PC-3 (cell line): ENCODE data around the gene ZCCHC24. TPM values are rescaled to one million over a fixed set of nuclear protein-coding genes. Genes with fewer than 3 reads are reported as not detected.

Experiments used
- ATAC-seq: fragments of 200-7000 bp; cut with Tn5 transposase; 2 replicates; pipeline ENCODE4 v1.9.1; 2020; ENCODE audit warnings: mild to moderate bottlenecking, moderate library complexity
- BruUV-seq: library from RNA; stranded (reverse); fragments of 400-500 nt; replicated peaks from 2 replicates; lab custom pipeline; 2021; lab: Mats Ljungman, UMichigan
- CTCF ChIA-PET: fragments of 300-600 bp; sonication (Branson Sonifier 250); formaldehyde crosslinking; loops from one replicate; lab custom pipeline; 2022; ENCODE audit warnings: antibody characterized with exemption; lab: Charles Lee
- POLR2A ChIA-PET: fragments of 300-600 bp; sonication (Branson Sonifier 250); formaldehyde crosslinking; loops from one replicate; lab custom pipeline; 2022; ENCODE audit warnings: antibody characterized with exemption; ENCODE audit not compliant: unreplicated experiment; lab: Charles Lee
- DNase-seq: peaks from one replicate; pipeline ENCODE4 v3.0.0-alpha.2; 2015
- H2AFZ ChIP-seq: fragments of 300-600 bp; sonication (generic); 2 replicates; pipeline ENCODE4 v1.6.0; 2016; ENCODE audit warnings: antibody characterized with exemption, low read length
- H3F3A ChIP-seq: fragments of 300-600 bp; sonication (generic); one replicate; pipeline ENCODE4 v1.6.0; 2017; ENCODE audit warnings: antibody characterized with exemption, low read length, control low read depth, mild to moderate bottlenecking; ENCODE audit not compliant: unreplicated experiment
- H3K27ac ChIP-seq: fragments of 300-600 bp; sonication (generic); 2 replicates; pipeline ENCODE4 v1.5.1; 2016; ENCODE audit warnings: mild to moderate bottlenecking, low read length
- H3K27me3 ChIP-seq: fragments of 300-600 bp; sonication (generic); 2 replicates; pipeline ENCODE4 v1.6.1; 2016; ENCODE audit warnings: low read length, mixed read lengths
- H3K36me3 ChIP-seq: fragments of 300-600 bp; sonication (generic); 2 replicates; pipeline ENCODE4 v1.6.1; 2016; ENCODE audit warnings: low read depth, mixed run types, low read length, mixed read lengths
- H3K4me1 ChIP-seq: fragments of 300-600 bp; sonication (generic); 2 replicates; pipeline ENCODE4 v1.5.1; 2016; ENCODE audit warnings: low read length; ENCODE audit not compliant: insufficient read depth
- H3K4me2 ChIP-seq: fragments of 300-600 bp; sonication (generic); 2 replicates; pipeline ENCODE4 v1.6.0; 2016; ENCODE audit warnings: low read length
- H3K4me3 ChIP-seq: fragments of 300-600 bp; sonication (generic); 2 replicates; pipeline ENCODE4 v1.5.1; 2016; ENCODE audit warnings: mild to moderate bottlenecking, low read length, mixed read lengths
- H3K79me2 ChIP-seq: fragments of 300-600 bp; sonication (generic); 2 replicates; pipeline ENCODE4 v1.6.1; 2017; ENCODE audit warnings: low read length, mixed read lengths
- H3K9ac ChIP-seq: fragments of 300-600 bp; sonication (generic); 2 replicates; pipeline ENCODE4 v1.6.0; 2016; ENCODE audit warnings: mild to moderate bottlenecking, low read length
- H3K9me2 ChIP-seq: fragments of 300-600 bp; sonication (generic); replicated peaks from 2 replicates; pipeline ENCODE4 v1.6.1; 2016; ENCODE audit warnings: mixed run types, low read length, mixed read lengths
- H3K9me3 ChIP-seq: fragments of 300-600 bp; sonication (generic); 2 replicates; pipeline ENCODE4 v1.6.1; 2016; ENCODE audit warnings: low read length, mixed read lengths
- H4K20me1 ChIP-seq: fragments of 300-600 bp; sonication (generic); 2 replicates; pipeline ENCODE4 v1.6.1; 2016; ENCODE audit warnings: low read length, mixed read lengths
- EZH2 ChIP-seq: fragments of 300-600 bp; sonication (generic); IDR thresholded peaks from one replicate; pipeline ENCODE4 v1.6.1; 2017; ENCODE audit warnings: antibody characterized with exemption, mild to moderate bottlenecking, low read length; ENCODE audit not compliant: unreplicated experiment
- EZH2phosphoT487 ChIP-seq: fragments of 300-600 bp; sonication (generic); IDR thresholded peaks from 2 replicates; pipeline ENCODE4 v1.6.1; 2018; ENCODE audit warnings: mild to moderate bottlenecking, antibody characterized with exemption, low read length, borderline replicate concordance
- intact Hi-C: fragments of 100-400 bp; cut with micrococcal nuclease; formaldehyde crosslinking; loops from 2 replicates; pipeline ENCODE4 v1.9.0; 2023
- total RNA-seq: library from RNA; depleted of rRNA; stranded (reverse); fragments of >200 nt; gene quantifications from 2 replicates; pipeline ENCODE4 v1.2.3, GENCODE V29; 2014
- TF ChIP-seq, protein P1 (sequence below): fragments of 300-600 bp; sonication (generic); conservative IDR thresholded peaks from 2 replicates; pipeline ENCODE4 v1.5.1; 2017; ENCODE audit warnings: antibody characterized with exemption, low read depth, mild to moderate bottlenecking, low read length

ZCCHC24 gene
- total RNA-seq, 1 experiment from 2014 or later: 32.9 TPM

DNA sequence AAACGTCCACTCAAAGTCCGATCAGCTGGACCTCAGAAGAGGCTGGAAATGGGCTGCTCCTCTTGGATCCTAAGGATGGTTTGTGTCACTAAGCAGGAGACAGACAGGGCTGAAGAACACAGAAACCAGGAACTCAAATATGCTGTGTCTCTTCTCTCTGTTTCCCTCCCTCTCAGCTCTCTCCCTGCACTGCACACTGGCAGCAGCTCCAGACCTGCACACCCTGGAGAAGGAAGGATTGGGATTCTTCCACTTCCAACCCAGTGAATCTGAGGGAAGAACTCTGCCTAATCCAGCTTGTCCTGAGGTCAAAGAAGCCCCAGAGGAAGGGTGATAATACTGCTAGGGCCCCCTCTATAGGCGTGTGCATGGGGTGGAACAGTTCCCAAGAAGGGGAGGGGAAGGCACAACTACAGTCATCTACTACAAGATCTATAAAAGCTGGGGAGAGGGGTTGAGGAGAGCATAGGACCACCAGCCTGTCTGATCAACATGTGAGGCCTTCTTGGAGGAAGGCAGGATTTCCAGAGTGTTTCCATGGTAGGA is 22.7 kb upstream of the ZCCHC24 start:
- ChIA-PET CTCF (interaction anchor here (0.5 to 2.3 kb wide), 30 partner anchors 8 to 505 kb away, joined by 3 to 68 read pairs (median 6); partner anchors contain the start of gene ZCCHC24), POLR2A (interaction anchor here (0.7 kb wide), 1 partner anchor 76 kb away, joined by 3 read pairs; no protein-coding TSS in a partner anchor)
- no TSS peak for BruUV-seq
- Histone ChIP-seq H3K27ac (no peak overlapping the region), H3K79me2 (no peaks in the 10 kb centered on the region), H3K9ac (no peak overlapping the region), H3K27me3 (no peaks in the 10 kb centered on the region), H3K4me2 (no peak overlapping the region), H3K9me2 (no peaks in the 10 kb centered on the region), H3K9me3 (no peaks in the 10 kb centered on the region), H3K36me3 (no peaks in the 10 kb centered on the region), H2AFZ (peak overlapping the region; percentile 21), H3F3A (no peaks in the 10 kb centered on the region), H3K4me3 (no peak overlapping the region), H3K4me1 (no peaks in the 10 kb centered on the region), H4K20me1 (no peaks in the 10 kb centered on the region)
- DNase-seq (no peak), ATAC-seq (peak; percentile 11)
- intact Hi-C loops: no loop called here
- TF ChIP-seq EZH2 (no peak), EZH2phosphoT487 (no peak)
- TF ChIP-seq, protein P1, sequence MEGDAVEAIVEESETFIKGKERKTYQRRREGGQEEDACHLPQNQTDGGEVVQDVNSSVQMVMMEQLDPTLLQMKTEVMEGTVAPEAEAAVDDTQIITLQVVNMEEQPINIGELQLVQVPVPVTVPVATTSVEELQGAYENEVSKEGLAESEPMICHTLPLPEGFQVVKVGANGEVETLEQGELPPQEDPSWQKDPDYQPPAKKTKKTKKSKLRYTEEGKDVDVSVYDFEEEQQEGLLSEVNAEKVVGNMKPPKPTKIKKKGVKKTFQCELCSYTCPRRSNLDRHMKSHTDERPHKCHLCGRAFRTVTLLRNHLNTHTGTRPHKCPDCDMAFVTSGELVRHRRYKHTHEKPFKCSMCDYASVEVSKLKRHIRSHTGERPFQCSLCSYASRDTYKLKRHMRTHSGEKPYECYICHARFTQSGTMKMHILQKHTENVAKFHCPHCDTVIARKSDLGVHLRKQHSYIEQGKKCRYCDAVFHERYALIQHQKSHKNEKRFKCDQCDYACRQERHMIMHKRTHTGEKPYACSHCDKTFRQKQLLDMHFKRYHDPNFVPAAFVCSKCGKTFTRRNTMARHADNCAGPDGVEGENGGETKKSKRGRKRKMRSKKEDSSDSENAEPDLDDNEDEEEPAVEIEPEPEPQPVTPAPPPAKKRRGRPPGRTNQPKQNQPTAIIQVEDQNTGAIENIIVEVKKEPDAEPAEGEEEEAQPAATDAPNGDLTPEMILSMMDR: no peak; the same call in 1 of the 2 replicates

DNA sequence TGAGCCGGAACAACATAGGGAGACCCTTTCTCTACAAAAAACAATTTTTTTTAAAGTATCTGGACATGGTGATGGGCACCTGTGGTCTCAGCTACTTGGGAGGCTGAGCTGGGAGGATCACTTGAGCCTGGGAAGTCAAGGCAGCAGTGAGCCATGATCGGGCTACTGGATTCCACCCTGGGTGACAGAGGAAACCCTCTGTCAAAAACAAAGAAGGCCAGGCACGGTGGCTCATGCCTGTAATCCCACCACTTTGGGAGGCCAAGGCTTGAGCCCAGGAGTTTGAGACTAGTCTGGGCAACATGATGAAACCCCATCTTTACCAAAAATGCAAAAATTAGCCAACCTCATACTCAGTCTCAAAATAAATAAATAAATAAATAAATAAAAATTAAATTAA is 19.9 kb upstream of the ZCCHC24 start:
- Histone ChIP-seq H3K9me2 (0 out of 2 replicates have a peak, but pooled peaks cover 4% of the 10 kb centered on the region), H3K4me1 (no peaks in the 10 kb centered on the region), H4K20me1 (no peaks in the 10 kb centered on the region), H3K4me3 (no peak overlapping the region), H3K9me3 (no peaks in the 10 kb centered on the region), H3K27me3 (no peaks in the 10 kb centered on the region), H3F3A (no peaks in the 10 kb centered on the region), H2AFZ (no peak overlapping the region), H3K9ac (no peak overlapping the region), H3K4me2 (no peak overlapping the region), H3K27ac (no peak overlapping the region), H3K79me2 (no peaks in the 10 kb centered on the region), H3K36me3 (no peaks in the 10 kb centered on the region)
- no TSS peak for BruUV-seq
- intact Hi-C loops: no loop called here
- ATAC-seq (no peak), DNase-seq (no peak)
- ChIA-PET POLR2A (no interaction called here), CTCF (no interaction called here)
- TF ChIP-seq, protein P1: no peak
- TF ChIP-seq EZH2phosphoT487: no peak
